CD4-positive, alpha-beta T cell treated with Interleukin-15 for 1 hour (primary cell): ENCODE results near the gene RSRP1.

Experiments
- DNase-seq: peaks from one replicate; pipeline ENCODE4 v3.0.0-alpha.2; 2020

Gene RSRP1

GRCh38 chr1:25216123-25216522 lies 31.1 kb downstream of the RSRP1 start:
- DNase-seq = no peak

- DNase-seq = no peak
Observed at GRCh38 chr1:25212725-25213124, 34.5 kb downstream of the RSRP1 start.

- no peak for DNase-seq
Observed at GRCh38 chr1:25210728-25211127, 36.5 kb downstream of the RSRP1 start.

GRCh38 chr1:25209516-25209915 lies 37.7 kb downstream of the RSRP1 start:
- DNase-seq = no peak

GRCh38 chr1:25208561-25209222 lies 38.6 kb downstream of the RSRP1 start:
- no peak for DNase-seq

- DNase-seq = no peak
Observed at GRCh38 chr1:25208092-25208491, 39.2 kb downstream of the RSRP1 start.

GRCh38 chr1:25206201-25206600 lies 41.1 kb downstream of the RSRP1 start:
- DNase-seq = no peak

- DNase-seq = no peak
Observed at GRCh38 chr1:25205786-25206185, 41.5 kb downstream of the RSRP1 start.

- DNase-seq = no peak
Observed at GRCh38 chr1:25204797-25205480, 42.3 kb downstream of the RSRP1 start.

- DNase-seq = no peak
Observed at GRCh38 chr1:25201006-25201405, 46.2 kb downstream of the RSRP1 start.

- DNase-seq = no peak
Observed at GRCh38 chr1:25199819-25200620, 47.2 kb downstream of the RSRP1 start.

GRCh38 chr1:25198663-25199252 lies 48.5 kb downstream of the RSRP1 start:
- DNase-seq = no peak

- DNase-seq = no peak
Observed at GRCh38 chr1:25197982-25198662, 49.1 kb downstream of the RSRP1 start.

- DNase-seq = no peak
Observed at GRCh38 chr1:25197235-25197975, 49.8 kb downstream of the RSRP1 start.

GRCh38 chr1:25196830-25197229 lies 50.4 kb downstream of the RSRP1 start:
- no peak for DNase-seq

- DNase-seq = no peak
Observed at GRCh38 chr1:25195835-25196234, 51.4 kb downstream of the RSRP1 start.

- no peak for DNase-seq
Observed at GRCh38 chr1:25194572-25195020, 52.7 kb downstream of the RSRP1 start.

- no peak for DNase-seq
Observed at GRCh38 chr1:25194054-25194453, 53.2 kb downstream of the RSRP1 start.

- no peak for DNase-seq
Observed at GRCh38 chr1:25193229-25193628, 54.0 kb downstream of the RSRP1 start.
